ENCODE measurements around the gene YIF1B. TPM values are rescaled to one million over a fixed set of nuclear protein-coding genes. Genes with fewer than 3 reads are reported as not detected.

YIF1B gene
- total RNA-seq, 1 donor from 2014 or later, result 36.5 TPM

DNA sequence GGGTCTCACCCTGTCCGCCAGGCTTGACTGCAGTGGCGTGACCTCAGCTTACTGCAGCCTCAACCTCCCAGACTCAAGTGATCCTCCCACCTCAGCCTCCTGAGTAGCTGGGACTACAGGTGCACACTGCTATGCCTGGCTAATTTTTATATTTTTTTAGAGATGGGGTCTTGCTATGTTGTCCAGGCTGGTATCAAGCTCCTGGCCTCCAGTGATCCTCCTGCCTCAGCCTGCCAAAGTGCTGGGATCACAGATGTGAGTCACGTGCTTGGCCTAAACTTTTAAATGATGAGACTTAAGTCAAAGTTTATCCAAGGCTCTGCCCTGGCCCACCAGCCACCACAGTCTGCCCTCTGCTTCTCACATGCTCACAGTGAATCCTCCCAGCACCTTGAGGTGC is 9.5 kb downstream of the YIF1B start:
- no peak for DNase-seq (ENCODE audit: low spot score)

GRCh38 chr19:38304866-38305429 is 10.8 kb downstream of the YIF1B start:
- DNase-seq (ENCODE audit: low spot score), result no peak

DNA sequence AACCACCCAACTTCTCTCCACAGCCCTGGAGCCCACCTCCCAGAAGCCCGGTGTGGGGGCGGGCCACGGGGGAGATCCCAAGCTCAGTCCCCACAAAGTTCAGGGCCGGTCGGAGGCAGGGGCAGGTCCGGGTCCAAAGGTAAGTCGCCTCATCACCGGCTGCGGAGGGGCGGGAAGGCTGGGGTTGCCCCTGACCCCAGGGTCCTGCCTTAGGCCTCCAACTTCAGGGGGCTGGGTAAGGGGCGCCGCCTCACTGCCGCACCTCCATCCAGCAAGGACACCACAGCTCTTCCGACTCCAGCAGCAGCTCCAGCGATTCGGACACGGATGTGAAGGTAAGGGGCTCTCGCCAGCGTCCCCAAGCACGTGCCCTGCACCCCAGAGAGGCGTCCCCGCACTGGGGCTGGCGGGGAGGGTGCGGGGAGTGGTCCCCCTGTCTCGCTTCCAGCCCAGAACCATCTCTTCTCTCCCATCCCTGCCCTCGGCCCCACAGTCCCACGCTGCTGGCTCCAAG is 11.3 kb downstream of the YIF1B start:
- no peak for DNase-seq (ENCODE audit: low spot score)

GRCh38 chr19:38303517-38304351 is 12.0 kb downstream of the YIF1B start, which contains the start of gene C19orf33:
Gene C19orf33, plus strand, starts transcription at chr19:38304251. Its CDS starts 11 bp downstream, at chr19:38304262.
- no peak for DNase-seq (ENCODE audit: low spot score)

DNA sequence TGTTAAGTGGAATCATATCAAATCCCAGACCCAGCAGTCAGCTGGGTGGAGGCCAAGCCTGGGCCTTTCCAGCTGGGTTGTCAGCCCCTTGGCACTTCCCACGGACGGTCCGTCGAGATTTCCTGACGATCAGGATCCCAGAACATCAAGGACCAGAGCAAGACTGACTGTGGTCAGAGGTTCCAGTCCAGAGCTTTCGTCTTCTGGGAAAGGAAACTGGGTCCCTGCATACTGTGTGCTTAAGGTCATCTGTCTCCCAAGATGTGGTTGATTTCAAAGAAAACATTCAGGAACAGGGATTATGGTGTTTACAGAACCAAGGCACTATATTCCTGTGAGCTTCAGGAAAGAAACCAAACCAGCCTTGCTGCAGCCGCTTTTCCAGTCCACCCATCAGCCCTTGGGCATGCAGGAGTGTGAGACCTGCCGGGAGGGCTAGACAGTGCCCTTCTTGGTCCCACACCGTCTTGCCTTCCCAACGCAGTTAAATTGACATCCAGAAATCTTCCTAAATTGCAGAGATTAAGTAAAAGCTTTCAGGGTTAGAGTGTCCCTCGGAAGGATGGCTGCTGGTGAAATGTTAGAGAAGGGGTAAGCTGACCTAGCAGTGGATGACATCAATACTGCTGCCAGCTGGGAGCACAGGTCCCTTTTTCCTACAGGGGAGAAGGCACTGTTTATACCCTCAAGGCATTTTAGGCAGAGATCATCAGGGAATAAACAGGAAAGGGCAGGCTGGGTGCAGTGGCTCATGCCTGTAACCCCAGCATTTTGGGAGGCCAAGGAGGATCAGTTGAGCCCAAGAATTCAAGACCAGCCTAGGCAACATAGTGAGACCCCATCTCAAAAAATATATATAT is 16.7 kb downstream of the YIF1B start:
- no peak for DNase-seq (ENCODE audit: low spot score)

DNA sequence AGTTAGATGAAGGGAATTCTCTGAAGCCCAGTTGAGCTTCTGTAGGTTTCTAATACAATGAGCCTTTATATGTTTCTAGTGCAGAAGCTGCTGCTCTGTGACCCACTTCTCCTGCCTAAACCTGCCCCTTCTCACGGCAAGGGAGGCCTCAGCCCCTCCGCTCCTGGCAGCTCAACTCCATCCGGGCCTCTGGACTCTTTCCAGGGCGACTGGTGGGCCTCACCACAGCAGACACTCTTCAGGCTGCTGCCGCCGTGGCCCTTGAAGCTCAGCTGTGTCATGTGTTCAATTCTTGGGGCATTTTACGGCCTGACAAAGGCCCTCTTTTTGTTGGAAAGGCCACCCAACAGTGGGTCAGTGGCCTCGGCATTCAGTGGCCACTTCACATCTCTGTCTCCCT is 21.7 kb downstream of the YIF1B start:
- DNase-seq (ENCODE audit: low spot score), result no peak

DNA sequence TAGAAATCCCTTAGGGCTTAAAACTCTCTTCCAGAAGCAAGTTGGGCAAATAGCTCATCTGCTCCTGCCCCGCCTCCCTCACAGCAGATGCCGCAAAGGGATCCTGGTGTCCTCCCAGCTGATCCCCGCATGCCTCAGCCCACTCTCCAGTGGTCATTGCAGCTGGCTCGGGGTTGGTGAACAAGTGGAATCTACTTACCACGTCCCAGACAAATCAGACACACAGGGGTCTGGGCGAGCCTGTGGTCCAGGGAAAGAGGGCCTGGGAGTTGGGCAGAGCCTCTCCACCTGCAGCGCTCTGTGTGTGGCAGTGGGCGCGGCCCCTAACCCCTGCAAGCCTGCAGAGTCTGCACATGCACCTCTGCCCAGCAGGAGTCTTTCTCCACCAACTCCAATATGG is 22.5 kb downstream of the YIF1B start:
- DNase-seq (ENCODE audit: low spot score), result no peak

GRCh38 chr19:38291855-38292254 is 23.9 kb downstream of the YIF1B start:
- no peak for DNase-seq (ENCODE audit: low spot score)

DNA sequence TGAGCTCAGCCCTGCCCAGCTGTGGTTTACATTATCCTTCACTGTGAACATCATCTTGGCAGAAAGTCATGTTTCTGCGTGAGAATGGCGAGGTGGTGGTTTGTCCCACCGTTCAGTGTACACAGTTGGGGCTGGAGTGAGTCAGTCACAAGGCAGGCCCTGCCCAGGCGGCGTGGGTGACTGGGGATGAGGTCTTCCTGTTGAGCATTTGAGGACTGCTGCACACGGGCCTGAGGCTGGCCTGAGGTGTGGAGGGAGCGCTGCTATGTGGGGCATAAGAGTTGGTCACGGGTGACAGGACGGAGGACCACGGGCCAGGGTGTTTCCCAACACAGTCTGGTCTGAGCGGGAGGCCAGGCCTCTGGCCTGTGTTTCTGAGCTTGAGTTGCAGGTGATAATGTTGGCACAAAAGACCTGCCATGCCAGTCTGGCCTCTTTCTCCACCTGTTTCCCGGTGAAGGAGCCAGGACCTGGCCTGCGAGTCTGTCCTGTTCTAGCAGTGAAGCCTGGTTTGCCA is 25.1 kb downstream of the YIF1B start:
- no peak for DNase-seq (ENCODE audit: low spot score)

- DNase-seq (ENCODE audit: low spot score), result no peak
Observed at GRCh38 chr19:38289955-38290354, 25.8 kb downstream of the YIF1B start.

- DNase-seq (ENCODE audit: low spot score), result no peak
Observed at GRCh38 chr19:38288123-38288855, 27.5 kb downstream of the YIF1B start.

DNA sequence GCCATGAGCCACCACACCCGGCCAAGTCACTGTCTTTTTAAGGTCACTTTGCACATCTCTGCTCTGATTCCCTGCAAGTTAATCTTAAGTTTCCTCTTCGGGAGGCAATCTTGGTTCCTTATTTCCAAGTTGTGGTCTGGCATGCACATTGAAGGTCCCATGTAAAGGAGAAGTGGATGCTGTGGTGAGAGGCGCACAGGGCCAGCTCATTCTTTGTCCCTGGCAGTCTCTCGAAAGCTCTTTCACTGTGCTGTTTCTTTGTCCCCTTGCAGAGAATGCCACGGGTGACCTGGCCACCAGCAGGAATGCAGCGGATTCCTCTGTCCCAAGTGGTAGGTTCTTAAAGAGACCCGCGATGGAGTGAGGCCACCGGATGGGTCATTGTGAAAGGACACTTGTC is 28.1 kb downstream of the YIF1B start:
- DNase-seq (ENCODE audit: low spot score), result no peak

DNA sequence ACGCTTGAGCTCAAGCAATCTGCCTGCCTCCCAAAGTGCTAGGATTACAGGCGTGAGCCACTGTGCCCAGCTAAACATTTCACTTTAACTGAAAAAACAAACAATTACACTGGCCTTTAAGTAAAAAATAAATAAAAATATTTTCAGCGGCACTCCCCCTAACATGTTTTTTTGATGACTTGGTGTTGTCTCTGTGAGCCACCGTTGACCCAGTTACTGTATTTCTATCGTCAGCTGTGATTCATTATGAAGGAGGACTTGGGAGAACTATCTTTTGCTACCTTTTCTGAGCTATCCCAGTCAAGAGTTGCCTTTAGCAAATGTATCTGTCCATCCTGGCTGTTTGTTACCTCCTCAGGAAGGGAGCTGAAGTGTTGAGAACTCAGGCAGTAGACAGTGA is 30.2 kb downstream of the YIF1B start:
- no peak for DNase-seq (ENCODE audit: low spot score)

GRCh38 chr19:38284422-38284821 is 31.3 kb downstream of the YIF1B start:
- no peak for DNase-seq (ENCODE audit: low spot score)

- no peak for DNase-seq (ENCODE audit: low spot score)
Observed at GRCh38 chr19:38283271-38283670, 32.5 kb downstream of the YIF1B start.

DNA sequence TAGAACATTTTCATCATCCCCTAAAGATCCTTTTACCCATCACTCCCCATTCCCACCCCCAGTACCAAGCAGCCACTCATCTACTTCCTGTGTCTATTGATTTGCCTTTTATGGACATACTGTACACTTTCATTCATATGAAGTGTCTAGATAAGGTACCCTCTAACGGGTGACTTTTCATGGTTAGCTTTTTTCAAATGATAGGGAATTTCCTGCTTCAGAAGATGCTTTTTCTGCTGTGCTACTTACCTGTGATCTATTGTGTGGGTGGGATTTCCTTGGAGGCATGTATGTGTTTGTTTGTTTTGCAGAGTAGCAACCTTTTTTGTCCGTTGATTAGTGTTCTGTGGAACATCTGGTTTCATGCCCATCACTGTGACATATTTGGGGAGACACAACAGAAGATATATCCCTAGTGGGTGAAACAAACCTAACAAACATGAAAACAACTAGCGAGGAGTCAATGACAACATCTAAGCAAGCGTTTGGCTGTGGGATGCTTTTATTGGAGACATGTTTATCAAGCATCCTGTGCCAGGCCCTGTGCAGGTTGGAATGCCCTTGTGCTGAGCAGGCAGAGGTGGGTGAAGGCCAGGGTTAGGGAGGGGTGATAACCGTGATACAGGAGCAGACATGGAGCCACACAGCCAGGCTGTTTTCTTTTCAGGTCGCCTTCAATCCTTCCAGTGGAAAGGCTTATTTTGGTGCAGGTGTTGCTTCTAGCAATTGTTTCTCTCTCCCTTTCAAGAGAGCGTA is 33.8 kb downstream of the YIF1B start:
- no peak for DNase-seq (ENCODE audit: low spot score)

GRCh38 chr19:38280030-38280921 is 35.5 kb downstream of the YIF1B start:
- no peak for DNase-seq (ENCODE audit: low spot score)

DNA sequence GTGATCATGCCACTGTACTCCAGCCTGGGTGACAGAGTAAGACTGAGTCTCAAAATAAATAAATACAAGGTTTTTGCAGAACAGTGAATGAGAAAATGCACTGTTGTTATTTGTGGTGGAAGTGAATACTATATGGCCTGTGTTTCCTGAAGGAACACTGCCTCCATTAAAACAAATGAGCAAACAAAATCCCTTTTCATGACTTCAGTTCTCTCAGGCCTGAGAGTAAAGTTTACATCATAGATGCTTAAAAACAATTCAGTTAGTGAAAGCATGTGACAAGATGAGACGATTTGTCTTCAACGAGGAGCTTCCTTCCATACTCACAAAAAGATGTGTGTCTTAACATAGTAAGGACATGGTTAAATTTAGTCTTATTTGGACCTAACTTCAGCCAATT is 37.0 kb downstream of the YIF1B start:
- DNase-seq (ENCODE audit: low spot score), result no peak
